Bladder microvascular endothelial cell (primary cell): ENCODE data around the gene KIAA0930. TPM values are rescaled to one million over a fixed set of nuclear protein-coding genes. Genes with fewer than 3 reads are reported as not detected.

ENCODE experiments used
- total RNA-seq: library from RNA; depleted of rRNA; stranded (reverse); fragments of >200 nt; gene quantifications from 2 replicates; pipeline ENCODE4 v1.2.3, GENCODE V29; 2014

The KIAA0930 gene
- 48.2 and 58.3 TPM in 2 replicates for total RNA-seq

GRCh38 chr22:45240810-45241631, at the start of gene KIAA0930:
Gene KIAA0930, minus strand, starts transcription at chr22:45240894. Its CDS starts 191 bp downstream, at chr22:45240703.

GRCh38 chr22:45284705-45285262, 44.1 kb upstream of the KIAA0930 start, which contains the start of gene UPK3A:
Gene UPK3A, plus strand, starts transcription at chr22:45284949. Its CDS starts 65 bp downstream, at chr22:45285014.

GRCh38 chr22:45163451-45164269, 77.0 kb downstream of the KIAA0930 start, which contains the start of gene NUP50:
Gene NUP50, plus strand, starts transcription at chr22:45163925. Its CDS starts 4,253 bp downstream, at chr22:45168178.

Other genes with a start within 250 kb of the KIAA0930 start
- not detected in 2 replicates for gene PHF21B, start 230.9 kb downstream of the KIAA0930 start, total RNA-seq
- 44.0 and 60.1 TPM in 2 replicates for gene NUP50, start 77.0 kb downstream of the KIAA0930 start, total RNA-seq
- not detected in 2 replicates for gene UPK3A, start 44.1 kb upstream of the KIAA0930 start, total RNA-seq
- gene FAM118A, start 69.0 kb upstream of the KIAA0930 start, total RNA-seq = 10.4 and 23.7 TPM in 2 replicates
- gene SMC1B, start 172.7 kb upstream of the KIAA0930 start, total RNA-seq = under 0.01 TPM in 1 of 2 replicates, not detected in the other
- gene RIBC2, start 172.8 kb upstream of the KIAA0930 start, total RNA-seq = 0.44 and 0.65 TPM in 2 replicates